Calu3 (cell line): ENCODE results near the gene SKI. TPM values are rescaled to one million over a fixed set of nuclear protein-coding genes. Genes with fewer than 3 reads are reported as not detected.

Experiments used
- BruUV-seq: library from RNA; stranded (reverse); fragments of 400-500 nt; replicated peaks from 2 replicates; lab custom pipeline; 2021; lab: Mats Ljungman, UMichigan
- CTCF ChIA-PET: fragments of 300-600 bp; sonication (Branson Sonifier 250); formaldehyde crosslinking; loops from one replicate; lab custom pipeline; 2022; ENCODE audit warnings: antibody characterized with exemption; lab: Charles Lee
- DNase-seq: peaks from one replicate; pipeline ENCODE4 v3.0.0; 2022
- H3K27ac Mint-ChIP-seq: one replicate; pipeline ENCODE4 v1.8.0; 2022; ENCODE audit warnings: mixed read lengths; ENCODE audit not compliant: unreplicated experiment
- H3K27me3 Mint-ChIP-seq: one replicate; pipeline ENCODE4 v1.8.0; 2022; ENCODE audit warnings: mixed read lengths; ENCODE audit not compliant: unreplicated experiment
- H3K36me3 Mint-ChIP-seq: one replicate; pipeline ENCODE4 v1.8.0; 2022; ENCODE audit warnings: mild to moderate bottlenecking, moderate library complexity, mixed read lengths; ENCODE audit not compliant: insufficient read depth, unreplicated experiment
- H3K4me1 Mint-ChIP-seq: one replicate; pipeline ENCODE4 v1.8.0; 2022; ENCODE audit warnings: mild to moderate bottlenecking, low read depth, mixed read lengths; ENCODE audit not compliant: unreplicated experiment
- H3K4me3 Mint-ChIP-seq: one replicate; pipeline ENCODE4 v1.8.0; 2022; ENCODE audit warnings: mild to moderate bottlenecking, low read depth, moderate library complexity, mixed read lengths; ENCODE audit not compliant: unreplicated experiment
- H3K9me3 Mint-ChIP-seq: one replicate; pipeline ENCODE4 v1.8.0; 2022; ENCODE audit warnings: low read depth, mixed read lengths; ENCODE audit not compliant: unreplicated experiment
- CTCF ChIP-seq: fragments of 200-600 bp; IDR thresholded peaks from one replicate; pipeline ENCODE4 v1.8.0; 2022; ENCODE audit warnings: antibody characterized with exemption; ENCODE audit not compliant: unreplicated experiment
- intact Hi-C: fragments of 100-400 bp; cut with micrococcal nuclease; formaldehyde crosslinking; loops from one replicate; pipeline ENCODE4 v1.10.0; 2022; ENCODE audit not compliant: unreplicated experiment
- total RNA-seq: library from RNA; stranded (reverse); gene quantifications from 2 replicates; pipeline ENCODE4 v1.2.3, GENCODE V29; 2022

SKI gene
- total RNA-seq, 1 experiment from 2014 or later, result 33.8 TPM

GRCh38 chr1:2340918-2341254 lies 112.8 kb downstream of the SKI start:
- CTCF ChIA-PET, result no interaction called here
- BruUV-seq, result no TSS peak

GRCh38 chr1:2341706-2342383 lies 113.7 kb downstream of the SKI start:
- Mint-ChIP-seq H3K27ac (no peak overlapping the region), H3K9me3 (no peaks in the 10 kb centered on the region)

More at GRCh38 chr1:2340918-2341254, 112.8 kb downstream of the SKI start:
- Mint-ChIP-seq H3K9me3 (no peaks in the 10 kb centered on the region), H3K27me3 (no peaks in the 10 kb centered on the region), H3K36me3 (no peaks in the 10 kb centered on the region), H3K4me1 (no peaks in the 10 kb centered on the region), H3K4me3 (no peak overlapping the region), H3K27ac (no peak overlapping the region)
- intact Hi-C loops, result no loop called here
- TF ChIP-seq CTCF, result no peak
- DNase-seq, result no peak

GRCh38 chr1:2342384-2343022 lies 114.4 kb downstream of the SKI start:
- no TSS peak for BruUV-seq
- no peak for DNase-seq
- H3K4me3 Mint-ChIP-seq, result no peak overlapping the region
- H3K27ac Mint-ChIP-seq, result no peak overlapping the region
- intact Hi-C loops, result no loop called here
- no peaks in the 10 kb centered on the region for H3K36me3 Mint-ChIP-seq
- TF ChIP-seq CTCF, result no peak
- CTCF ChIA-PET, result no interaction called here
- H3K9me3 Mint-ChIP-seq, result no peaks in the 10 kb centered on the region
- no peaks in the 10 kb centered on the region for H3K4me1 Mint-ChIP-seq
- H3K27me3 Mint-ChIP-seq, result no peaks in the 10 kb centered on the region

More at GRCh38 chr1:2341706-2342383, 113.7 kb downstream of the SKI start:
- TF ChIP-seq CTCF, result no peak
- Mint-ChIP-seq H3K4me3 (no peak overlapping the region), H3K27me3 (no peaks in the 10 kb centered on the region), H3K36me3 (no peaks in the 10 kb centered on the region), H3K4me1 (no peaks in the 10 kb centered on the region)
- intact Hi-C loops, result no loop called here
- CTCF ChIA-PET, result no interaction called here
- no TSS peak for BruUV-seq
- DNase-seq, result no peak

GRCh38 chr1:2343023-2343935 lies 115.2 kb downstream of the SKI start:
- Mint-ChIP-seq H3K4me3 (no peak overlapping the region), H3K4me1 (no peaks in the 10 kb centered on the region), H3K27ac (no peak overlapping the region), H3K9me3 (no peaks in the 10 kb centered on the region), H3K36me3 (no peaks in the 10 kb centered on the region), H3K27me3 (no peaks in the 10 kb centered on the region)
- intact Hi-C loops, result no loop called here
- no TSS peak for BruUV-seq
- CTCF ChIA-PET, result no interaction called here
- no peak for TF ChIP-seq CTCF
- DNase-seq, result no peak
